GM23338 (cell line): ENCODE measurements around the gene HMCN2. TPM values are rescaled to one million over a fixed set of nuclear protein-coding genes. Genes with fewer than 3 reads are reported as not detected.

Experiments used
- ATAC-seq: fragments of 200-7000 bp; cut with Tn5 transposase; 3 replicates; pipeline ENCODE4 v1.9.1; 2020
- DNase-seq: peaks from one replicate; pipeline ENCODE4 v3.0.0-alpha.2; 2015; ENCODE audit warnings: low spot score
- H2AFZ ChIP-seq: fragments of 200-600 bp; sonication (generic); 2 replicates; pipeline ENCODE4 v1.8.0; 2016; ENCODE audit warnings: antibody characterized with exemption, mild to moderate bottlenecking, moderate library complexity
- H3F3A ChIP-seq: fragments of 200-600 bp; sonication (generic); replicated peaks from 2 replicates; pipeline ENCODE4 v1.8.0; 2017; ENCODE audit warnings: antibody characterized with exemption, mixed run types, low read depth
- H3K27ac ChIP-seq: fragments of 200-600 bp; sonication (generic); 2 replicates; pipeline ENCODE4 v1.6.1; 2016; ENCODE audit warnings: low read depth
- H3K27me3 ChIP-seq: fragments of 200-600 bp; sonication (generic); 2 replicates; pipeline ENCODE4 v1.8.0; 2016; ENCODE audit warnings: mild to moderate bottlenecking, mixed run types, moderate library complexity; ENCODE audit not compliant: insufficient read depth
- H3K36me3 ChIP-seq: fragments of 200-600 bp; sonication (generic); 2 replicates; pipeline ENCODE4 v1.8.0; 2016; ENCODE audit warnings: mild to moderate bottlenecking; ENCODE audit not compliant: insufficient read depth
- H3K4me1 ChIP-seq: fragments of 200-600 bp; sonication (generic); 2 replicates; pipeline ENCODE4 v1.8.0; 2016; ENCODE audit warnings: mild to moderate bottlenecking, moderate library complexity; ENCODE audit not compliant: insufficient read depth
- H3K4me2 ChIP-seq: fragments of 200-600 bp; sonication (generic); 2 replicates; pipeline ENCODE4 v1.7.1; 2017; ENCODE audit warnings: mixed run types
- H3K4me3 ChIP-seq: fragments of 200-600 bp; sonication (generic); 2 replicates; pipeline ENCODE4 v1.6.1; 2016; ENCODE audit warnings: mixed run types
- H3K79me2 ChIP-seq: fragments of 200-600 bp; sonication (generic); replicated peaks from 2 replicates; pipeline ENCODE4 v1.8.0; 2017; ENCODE audit warnings: mild to moderate bottlenecking; ENCODE audit not compliant: insufficient read depth
- H3K9me2 ChIP-seq: fragments of 200-600 bp; sonication (generic); 2 replicates; pipeline ENCODE4 v1.8.0; 2017; ENCODE audit not compliant: insufficient read depth
- H4K20me1 ChIP-seq: fragments of 200-600 bp; sonication (generic); replicated peaks from 2 replicates; pipeline ENCODE4 v1.8.0; 2017; ENCODE audit warnings: mild to moderate bottlenecking; ENCODE audit not compliant: insufficient read depth
- H3K27ac Mint-ChIP-seq: 2 replicates; pipeline ENCODE4 v1.8.0; 2020; ENCODE audit warnings: inconsistent platforms, mild to moderate bottlenecking, moderate library complexity, mixed read lengths
- H3K27me3 Mint-ChIP-seq: 3 replicates; pipeline ENCODE4 v1.8.0; 2022; ENCODE audit warnings: low read depth, mild to moderate bottlenecking, moderate library complexity, mixed read lengths, inconsistent platforms; ENCODE audit not compliant: insufficient read depth, poor library complexity
- H3K36me3 Mint-ChIP-seq: 3 replicates; pipeline ENCODE4 v1.8.0; 2021; ENCODE audit warnings: low read depth, mild to moderate bottlenecking, inconsistent platforms, moderate library complexity, mixed read lengths
- H3K4me1 Mint-ChIP-seq: 3 replicates; pipeline ENCODE4 v1.8.0; 2020; ENCODE audit warnings: mild to moderate bottlenecking, inconsistent platforms, mixed read lengths
- H3K4me3 Mint-ChIP-seq: 3 replicates; pipeline ENCODE4 v1.8.0; 2021; ENCODE audit warnings: moderate library complexity, mild to moderate bottlenecking, inconsistent platforms, mixed read lengths
- H3K9me3 Mint-ChIP-seq: 3 replicates; pipeline ENCODE4 v1.8.0; 2020; ENCODE audit warnings: moderate library complexity, mild to moderate bottlenecking, inconsistent platforms, mixed read lengths
- CREB1 ChIP-seq: fragments of 250-450 bp; sonication (Bioruptor Pico); IDR thresholded peaks from 2 replicates; pipeline ENCODE4 v1.5.0; 2020; ENCODE audit warnings: low read depth, mild to moderate bottlenecking, moderate library complexity
- CTCF ChIP-seq, 2 experiments: fragments of 200-600 bp in 1 of 2; sonication (generic) in 1 of 2; conservative IDR thresholded peaks; 2 replicates each; pipeline versions ENCODE4 v1.5.1 to v1.6.1; 2016 to 2017; ENCODE audit warnings: antibody characterized with exemption in 2 of 2, low read depth in 2 of 2, mild to moderate bottlenecking in 2 of 2, moderate library complexity in 1 of 2
- ETS1 ChIP-seq: IDR thresholded peaks from 2 replicates; pipeline ENCODE4 v1.6.1; 2016; ENCODE audit warnings: antibody characterized with exemption
- EZH2 ChIP-seq: fragments of 200-600 bp; sonication (generic); IDR thresholded peaks from one replicate; pipeline ENCODE4 v1.8.0; 2017; ENCODE audit warnings: antibody characterized with exemption, mild to moderate bottlenecking, low read depth; ENCODE audit not compliant: unreplicated experiment
- EZH2phosphoT487 ChIP-seq: fragments of 200-600 bp; sonication (generic); IDR thresholded peaks from one replicate; pipeline ENCODE4 v1.8.1; 2018; ENCODE audit warnings: antibody characterized with exemption; ENCODE audit not compliant: unreplicated experiment
- JUNB ChIP-seq: IDR thresholded peaks from one replicate; pipeline ENCODE4 v1.6.1; 2016; ENCODE audit warnings: antibody characterized with exemption; ENCODE audit not compliant: unreplicated experiment
- NANOG ChIP-seq: IDR thresholded peaks from 2 replicates; pipeline ENCODE4 v1.6.1; 2016; ENCODE audit warnings: antibody characterized with exemption, borderline replicate concordance
- POLR2AphosphoS5 ChIP-seq: IDR thresholded peaks from 2 replicates; pipeline ENCODE4 v1.6.1; 2016; ENCODE audit warnings: antibody characterized with exemption, low read depth
- REST ChIP-seq: IDR thresholded peaks from one replicate; pipeline ENCODE4 v1.6.1; 2018; ENCODE audit warnings: antibody characterized with exemption; ENCODE audit not compliant: unreplicated experiment
- STAT1 ChIP-seq: IDR thresholded peaks from one replicate; pipeline ENCODE4 v1.6.1; 2016; ENCODE audit warnings: antibody characterized with exemption; ENCODE audit not compliant: unreplicated experiment
- ZNF114 ChIP-seq: fragments of 250-450 bp; sonication (Bioruptor Pico); IDR thresholded peaks from 2 replicates; pipeline ENCODE4 v1.5.0; 2020; ENCODE audit warnings: mild to moderate bottlenecking, moderate library complexity
- ZNF331 ChIP-seq: fragments of 250-450 bp; sonication (Bioruptor Pico); IDR thresholded peaks from 2 replicates; pipeline ENCODE4 v1.5.0; 2020; ENCODE audit warnings: low read depth, mild to moderate bottlenecking, moderate library complexity
- ZNF462 ChIP-seq: fragments of 250-450 bp; sonication (Bioruptor Pico); IDR thresholded peaks from 2 replicates; pipeline ENCODE4 v1.5.0; 2020; ENCODE audit warnings: mild to moderate bottlenecking, moderate library complexity
- polyA plus RNA-seq: library from polyadenylated mRNA; unstranded; fragments of >200 nt; fragmentation: Nextera tagmentation; extraction: Ambion mirVana; gene quantifications from 2 replicates; pipeline ENCODE4 v1.2.1, GENCODE V29; 2016
- total RNA-seq: library from RNA; depleted of rRNA; stranded (reverse); fragments of >200 nt; shearing (Covaris generic); gene quantifications from 2 replicates; pipeline ENCODE4 v1.2.3, GENCODE V29; 2014

HMCN2 gene
- total and polyA plus RNA-seq, 2 experiments from 2014 or later = 1.3 to 4.7 TPM

- Histone ChIP-seq H4K20me1 (no peaks in the 10 kb centered on the region), H3K79me2 (no peaks in the 10 kb centered on the region), H3K9me2 (no peaks in the 10 kb centered on the region), H3K4me2 (no peak overlapping the region), H3K27me3 (peaks cover 21% of the 10 kb centered on the region), H3K36me3 (no peaks in the 10 kb centered on the region), H3K4me1 (no peaks in the 10 kb centered on the region), H2AFZ (no peak overlapping the region), H3F3A (no peaks in the 10 kb centered on the region; the same call in 1 of the 2 replicates), H3K27ac (no peak overlapping the region), H3K4me3 (no peak overlapping the region)
- DNase-seq = no peak
- Mint-ChIP-seq H3K27ac (no peak overlapping the region), H3K27me3 (peaks cover 26% of the 10 kb centered on the region), H3K4me3 (no peak overlapping the region), H3K9me3 (no peaks in the 10 kb centered on the region), H3K4me1 (peaks cover 6% of the 10 kb centered on the region), H3K36me3 (peaks cover 6% of the 10 kb centered on the region; the same call in 1 of the 3 replicates)
- no peak for ATAC-seq
- TF ChIP-seq REST (no peak), POLR2AphosphoS5 (no peak), CTCF (conservative IDR thresholded peaks at IDR 0.05; ENCODE audit: low read depth in 2 of 2) (no peak), ETS1 (no peak), STAT1 (no peak), EZH2 (no peak), JUNB (no peak), ZNF331 (no peak), EZH2phosphoT487 (no peak), ZNF462 (CRISPR knock-in tag) (no peak), ZNF114 (CRISPR knock-in tag) (no peak), NANOG (no peak), CREB1 (CRISPR knock-in tag) (no peak)
Observed at GRCh38 chr9:130429381-130429780, 163.8 kb downstream of the HMCN2 start.
